GM12892 (cell line): Measurements from ENCODE around the gene MAN1A2.

Experiments used
- POLR2A ChIP-seq: IDR thresholded peaks from 2 replicates; pipeline ENCODE4 v1.6.1; 2011; ENCODE audit warnings: low read depth, low read length, control low read depth
- POLR2AphosphoS5 ChIP-seq: IDR thresholded peaks from 2 replicates; pipeline ENCODE4 v1.6.1; 2011; ENCODE audit warnings: low read depth, low read length, control low read depth

- TF ChIP-seq POLR2A (no peak), POLR2AphosphoS5 (no peak)
Measured at GRCh38 chr1:117537291-117537920, 170.2 kb downstream of the MAN1A2 start.
